Effector memory CD4-positive, alpha-beta T cell (primary cell): Measurements from ENCODE around the gene TMBIM1.
A peak's percentile ranks its signal among the peaks of the same experiment; 100 is the strongest.

Source experiments
- DNase-seq, 3 donors: peaks; one replicate each; pipeline ENCODE4 v3.0.0-alpha.2; 2020
- H3K27ac ChIP-seq: 2 replicates; pipeline ENCODE4 v1.7.0; 2013; ENCODE audit warnings: mild to moderate bottlenecking, low read length, moderate library complexity; ENCODE audit not compliant: insufficient read depth, poor library complexity, severe bottlenecking
- H3K27me3 ChIP-seq: replicated peaks from 2 replicates; pipeline ENCODE4 v1.7.0; 2013; ENCODE audit warnings: mild to moderate bottlenecking, low read length; ENCODE audit not compliant: insufficient read depth, control insufficient read depth, poor library complexity, severe bottlenecking
- H3K36me3 ChIP-seq: 2 replicates; pipeline ENCODE4 v1.7.0; 2013; ENCODE audit warnings: mild to moderate bottlenecking, low read length, moderate library complexity; ENCODE audit not compliant: control insufficient read depth, insufficient read depth
- H3K4me1 ChIP-seq: 2 replicates; pipeline ENCODE4 v1.7.0; 2013; ENCODE audit warnings: low read length, mild to moderate bottlenecking; ENCODE audit not compliant: control insufficient read depth, insufficient read depth, poor library complexity, severe bottlenecking
- H3K4me3 ChIP-seq: 2 replicates; pipeline ENCODE4 v1.7.0; 2013; ENCODE audit warnings: low read length, low read depth, mild to moderate bottlenecking; ENCODE audit not compliant: insufficient read depth, poor library complexity, severe bottlenecking
- H3K9me3 ChIP-seq: 2 replicates; pipeline ENCODE4 v1.7.0; 2013; ENCODE audit warnings: mild to moderate bottlenecking, low read length, moderate library complexity; ENCODE audit not compliant: control insufficient read depth

The TMBIM1 gene

GRCh38 chr2:218272531-218273212 lies 19.6 kb downstream of the TMBIM1 start:
- Histone ChIP-seq H3K4me3 (no peak overlapping the region), H3K36me3 (peaks cover 42% of the 10 kb centered on the region), H3K9me3 (no peaks in the 10 kb centered on the region), H3K27ac (peak overlapping the region; percentile 23), H3K4me1 (peaks cover 28% of the 10 kb centered on the region), H3K27me3 (no peaks in the 10 kb centered on the region)
- DNase-seq: peak; percentile 56 to 66 (median 61)

- H3K4me1 ChIP-seq: peaks cover 28% of the 10 kb centered on the region
- H3K36me3 ChIP-seq: peaks cover 35% of the 10 kb centered on the region
- peak overlapping the region; percentile 23 for H3K27ac ChIP-seq
- no peaks in the 10 kb centered on the region for H3K9me3 ChIP-seq
- H3K27me3 ChIP-seq: no peaks in the 10 kb centered on the region
- no peak overlapping the region for H3K4me3 ChIP-seq
- no peak for DNase-seq
These were observed 20.3 kb downstream of the TMBIM1 start for GRCh38 chr2:218271865-218272530.

- H3K4me1 ChIP-seq: peaks cover 28% of the 10 kb centered on the region
- peak overlapping the region; percentile 67 for H3K4me3 ChIP-seq
- no peaks in the 10 kb centered on the region for H3K27me3 ChIP-seq
- DNase-seq: no peak
- H3K9me3 ChIP-seq: no peaks in the 10 kb centered on the region
- H3K36me3 ChIP-seq: peaks cover 34% of the 10 kb centered on the region
- H3K27ac ChIP-seq: peak overlapping the region; percentile 63
These were observed 20.9 kb downstream of the TMBIM1 start for GRCh38 chr2:218271487-218271797.

GRCh38 chr2:218270721-218271486 lies 21.4 kb downstream of the TMBIM1 start:
- Histone ChIP-seq H3K27ac (peak overlapping the region; percentile 63), H3K9me3 (no peaks in the 10 kb centered on the region), H3K36me3 (peaks cover 34% of the 10 kb centered on the region), H3K27me3 (no peaks in the 10 kb centered on the region), H3K4me3 (peak overlapping the region; percentile 67), H3K4me1 (peaks cover 28% of the 10 kb centered on the region)
- DNase-seq: no peak

- peaks cover 28% of the 10 kb centered on the region for H3K4me1 ChIP-seq
- H3K4me3 ChIP-seq: peak within 1 kb of the TSS; percentile 80
- H3K36me3 ChIP-seq: peaks cover 34% of the 10 kb centered on the region
These were observed 22.2 kb downstream of the TMBIM1 start, which contains the start of the genes AAMP and PNKD for GRCh38 chr2:218269900-218270720. Gene AAMP (minus strand): TSS chr2:218270137. CDS start chr2:218270086, 51 bp downstream. Gene PNKD (plus strand): TSS chr2:218270519. CDS start chr2:218270536, 17 bp downstream.

GRCh38 chr2:218267259-218267658 lies 25.0 kb downstream of the TMBIM1 start:
- H3K4me3 ChIP-seq: no peak overlapping the region
- no peaks in the 10 kb centered on the region for H3K27me3 ChIP-seq
- H3K9me3 ChIP-seq: no peaks in the 10 kb centered on the region
- peaks cover 19% of the 10 kb centered on the region for H3K4me1 ChIP-seq
- no peak for DNase-seq
- H3K36me3 ChIP-seq: peaks cover 40% of the 10 kb centered on the region
- H3K27ac ChIP-seq: no peak overlapping the region

More at GRCh38 chr2:218269900-218270720, 22.2 kb downstream of the TMBIM1 start, which contains the start of the genes AAMP and PNKD:
- Histone ChIP-seq H3K9me3 (no peaks in the 10 kb centered on the region), H3K27ac (peak within 1 kb of the TSS; percentile 88), H3K27me3 (no peaks in the 10 kb centered on the region)
- peak; percentile 100 for DNase-seq

GRCh38 chr2:218266316-218266979 lies 25.9 kb downstream of the TMBIM1 start:
- no peak overlapping the region for H3K4me3 ChIP-seq
- H3K4me1 ChIP-seq: peaks cover 13% of the 10 kb centered on the region
- DNase-seq: no peak
- H3K9me3 ChIP-seq: no peaks in the 10 kb centered on the region
- H3K27me3 ChIP-seq: no peaks in the 10 kb centered on the region
- no peak overlapping the region for H3K27ac ChIP-seq
- H3K36me3 ChIP-seq: peaks cover 40% of the 10 kb centered on the region

GRCh38 chr2:218265626-218266025 lies 26.7 kb downstream of the TMBIM1 start:
- H3K9me3 ChIP-seq: no peaks in the 10 kb centered on the region
- no peak overlapping the region for H3K27ac ChIP-seq
- peaks cover 6% of the 10 kb centered on the region for H3K4me1 ChIP-seq
- no peak for DNase-seq
- H3K4me3 ChIP-seq: no peak overlapping the region
- H3K27me3 ChIP-seq: no peaks in the 10 kb centered on the region
- H3K36me3 ChIP-seq: peaks cover 40% of the 10 kb centered on the region
